LNCAP (cell line): ENCODE results near the gene KLHL41.

ENCODE experiments used
- CTCF ChIP-seq: fragments of 450-650 bp; IDR thresholded peaks from 2 replicates; pipeline ENCODE4 v1.5.1; 2017; ENCODE audit warnings: mild to moderate bottlenecking

KLHL41 gene

GRCh38 chr2:169509298-169509885 lies at the start of gene KLHL41:
KLHL41 (plus strand) TSS chr2:169509702; CDS start chr2:169509779, 77 bp downstream.
- TF ChIP-seq CTCF, result no peak

- TF ChIP-seq CTCF, result no peak
Observed at GRCh38 chr2:169461143-169461542, 48.4 kb upstream of the KLHL41 start.

- TF ChIP-seq CTCF, result no peak
Observed at GRCh38 chr2:169462896-169463695, 46.4 kb upstream of the KLHL41 start.

GRCh38 chr2:169464466-169464865 lies 45.0 kb upstream of the KLHL41 start:
- no peak for TF ChIP-seq CTCF

DNA sequence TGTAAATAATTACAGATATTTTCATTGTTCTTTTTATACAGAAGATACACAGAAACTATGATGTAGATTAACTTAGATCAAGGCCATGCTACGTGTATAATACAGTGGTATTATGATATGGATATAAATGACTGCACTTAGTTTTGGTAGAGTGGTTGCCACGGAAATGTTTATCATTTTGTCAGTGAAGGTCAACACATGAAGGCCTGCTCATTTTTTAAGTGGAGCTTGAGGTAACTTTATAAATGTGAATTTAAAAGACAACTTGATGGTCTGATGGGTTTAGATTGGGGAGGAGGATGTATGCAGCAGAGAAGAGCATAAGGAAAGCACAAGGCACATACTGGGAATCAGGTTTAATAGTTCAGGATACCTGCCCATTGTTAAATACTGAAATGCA lies 44.6 kb upstream of the KLHL41 start:
- TF ChIP-seq CTCF, result no peak

- no peak for TF ChIP-seq CTCF
Observed at GRCh38 chr2:169468841-169469240, 40.7 kb upstream of the KLHL41 start.

- no peak for TF ChIP-seq CTCF
Observed at GRCh38 chr2:169469952-169470572, 39.4 kb upstream of the KLHL41 start.
